Aortic smooth muscle cell (primary cell): ENCODE results near the gene GSX1. TPM values are rescaled to one million over a fixed set of nuclear protein-coding genes. Genes with fewer than 3 reads are reported as not detected.

Experiments
- total RNA-seq: library from RNA; depleted of rRNA; stranded (reverse); fragments of >200 nt; gene quantifications from 2 replicates; pipeline ENCODE4 v1.2.3, GENCODE V29; 2014

GSX1 gene
- total RNA-seq, result not detected in 2 replicates

GRCh38 chr13:27792393-27793218 lies at the start of gene GSX1:
GSX1 (plus strand) TSS chr13:27792483; CDS start chr13:27792691, 208 bp downstream.

Other genes starting within 250 kb of the GSX1 start
- 7.8 and 10.6 TPM in 2 replicates for gene LNX2, start 172.0 kb upstream of the GSX1 start, total RNA-seq
- 52.8 and 63.3 TPM in 2 replicates for gene POLR1D, start 170.6 kb upstream of the GSX1 start, total RNA-seq
- gene PDX1, start 127.5 kb downstream of the GSX1 start, total RNA-seq, result not detected in 2 replicates
- gene CDX2, start 176.8 kb downstream of the GSX1 start, total RNA-seq, result not detected in 2 replicates
- gene URAD, start 196.2 kb downstream of the GSX1 start, total RNA-seq, result not detected in 2 replicates